Colonic mucosa (tissue), 4 donors: ENCODE data around the gene VPS52. TPM values are rescaled to one million over a fixed set of nuclear protein-coding genes. Genes with fewer than 3 reads are reported as not detected.
"Not testable (repeated sequence)": the region's sequence is repeated elsewhere in the genome, so short reads cannot be mapped to it uniquely, and the experiment has no call there.

Experiments
- DNase-seq: peaks from one replicate; pipeline ENCODE4 v3.0.0-alpha.2; 2020
- H3K27ac ChIP-seq: fragments of 200-600 bp; one replicate; pipeline ENCODE4 v1.8.0; 2021
- H3K27me3 ChIP-seq: fragments of 200-600 bp; one replicate; pipeline ENCODE4 v1.8.0; 2021
- H3K36me3 ChIP-seq: fragments of 200-600 bp; one replicate; pipeline ENCODE4 v1.8.0; 2021
- H3K4me1 ChIP-seq: fragments of 200-600 bp; one replicate; pipeline ENCODE4 v1.8.0; 2021; ENCODE audit warnings: mild to moderate bottlenecking
- H3K4me3 ChIP-seq: fragments of 200-600 bp; one replicate; pipeline ENCODE4 v1.8.0; 2021
- H3K9ac ChIP-seq, 2 donors: one replicate each; pipeline ENCODE4 v1.7.0; 2013; ENCODE audit warnings: control low read depth in 2 of 2, low read depth in 2 of 2, low read length in 2 of 2
- H3K9me3 ChIP-seq: fragments of 200-600 bp; one replicate; pipeline ENCODE4 v1.8.0; 2021
- intact Hi-C: fragments of 100-400 bp; cut with DNase I; formaldehyde crosslinking; loops from one replicate; pipeline ENCODE4 v1.14.1; 2022
- total RNA-seq, 2 donors: library from RNA; stranded (reverse); fragmentation: NEBNext Ultra II Directional in 1 of 2; extraction: Animal tissue kit (Norgen Biotek cat#: 25700) in 1 of 2; gene quantifications; one replicate each; pipeline ENCODE4 v1.2.1, GENCODE V29; 2021
- TF ChIP-seq, protein P1 (sequence below): fragments of 200-600 bp; IDR thresholded peaks from one replicate; pipeline ENCODE4 v1.8.0; 2022; ENCODE audit warnings: antibody characterized with exemption, mild to moderate bottlenecking
- donor health status: healthy.
- donor health status: DM: no; HTN: no; CAD: no.
- donor health status: DM: no; HTN: no; CAD: no.

VPS52 gene
- total RNA-seq, 2 donors from 2014 or later, result 48.4 to 73.2 TPM

DNA sequence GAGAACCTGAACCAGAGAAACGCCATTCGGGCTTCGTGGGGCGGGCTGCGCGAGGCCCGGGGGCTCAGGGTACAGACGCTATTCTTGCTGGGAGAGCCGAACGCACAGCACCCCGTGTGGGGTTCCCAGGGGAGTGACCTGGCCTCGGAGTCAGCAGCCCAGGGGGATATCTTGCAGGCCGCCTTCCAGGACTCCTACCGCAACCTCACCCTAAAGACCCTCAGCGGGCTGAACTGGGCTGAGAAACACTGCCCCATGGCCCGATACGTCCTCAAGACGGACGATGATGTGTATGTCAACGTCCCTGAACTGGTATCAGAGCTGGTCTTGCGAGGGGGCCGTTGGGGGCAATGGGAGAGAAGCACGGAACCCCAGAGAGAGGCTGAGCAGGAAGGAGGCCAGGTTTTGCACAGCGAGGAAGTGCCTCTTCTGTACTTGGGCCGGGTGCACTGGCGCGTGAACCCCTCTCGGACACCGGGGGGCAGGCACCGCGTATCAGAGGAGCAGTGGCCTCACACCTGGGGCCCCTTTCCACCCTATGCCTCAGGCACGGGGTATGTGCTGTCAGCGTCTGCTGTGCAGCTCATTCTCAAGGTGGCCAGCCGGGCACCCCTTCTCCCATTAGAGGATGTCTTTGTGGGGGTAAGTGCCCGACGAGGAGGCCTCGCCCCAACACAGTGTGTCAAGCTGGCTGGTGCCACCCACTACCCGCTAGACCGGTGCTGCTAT is 6.2 kb upstream of the VPS52 start:
- Histone ChIP-seq H3K4me3 (peak overlapping the region; percentile 64), H3K4me1 (peaks cover 35% of the 10 kb centered on the region), H3K27ac (peak overlapping the region; percentile 94), H3K36me3 (peaks cover 4% of the 10 kb centered on the region), H3K9me3 (no peaks in the 10 kb centered on the region), H3K27me3 (no peaks in the 10 kb centered on the region), H3K9ac (peak overlapping the region; percentile 86 to 91)
- intact Hi-C loops, result loop anchor here (2.0 kb wide), 1 partner anchor 39 kb away; the partner anchor contains the start of gene ZBTB22
- TF ChIP-seq, protein P1, sequence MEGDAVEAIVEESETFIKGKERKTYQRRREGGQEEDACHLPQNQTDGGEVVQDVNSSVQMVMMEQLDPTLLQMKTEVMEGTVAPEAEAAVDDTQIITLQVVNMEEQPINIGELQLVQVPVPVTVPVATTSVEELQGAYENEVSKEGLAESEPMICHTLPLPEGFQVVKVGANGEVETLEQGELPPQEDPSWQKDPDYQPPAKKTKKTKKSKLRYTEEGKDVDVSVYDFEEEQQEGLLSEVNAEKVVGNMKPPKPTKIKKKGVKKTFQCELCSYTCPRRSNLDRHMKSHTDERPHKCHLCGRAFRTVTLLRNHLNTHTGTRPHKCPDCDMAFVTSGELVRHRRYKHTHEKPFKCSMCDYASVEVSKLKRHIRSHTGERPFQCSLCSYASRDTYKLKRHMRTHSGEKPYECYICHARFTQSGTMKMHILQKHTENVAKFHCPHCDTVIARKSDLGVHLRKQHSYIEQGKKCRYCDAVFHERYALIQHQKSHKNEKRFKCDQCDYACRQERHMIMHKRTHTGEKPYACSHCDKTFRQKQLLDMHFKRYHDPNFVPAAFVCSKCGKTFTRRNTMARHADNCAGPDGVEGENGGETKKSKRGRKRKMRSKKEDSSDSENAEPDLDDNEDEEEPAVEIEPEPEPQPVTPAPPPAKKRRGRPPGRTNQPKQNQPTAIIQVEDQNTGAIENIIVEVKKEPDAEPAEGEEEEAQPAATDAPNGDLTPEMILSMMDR, result no peak
- no peak for DNase-seq

- intact Hi-C loops, result loop anchor here (2.0 kb wide), 1 partner anchor 40 kb away; the partner anchor contains the start of gene ZBTB22
- peak; percentile 93 for DNase-seq
- Histone ChIP-seq H3K9me3 (no peaks in the 10 kb centered on the region), H3K36me3 (peaks cover 4% of the 10 kb centered on the region), H3K27ac (peak within 1 kb of the TSS; percentile 94), H3K4me3 (peak within 1 kb of the TSS; percentile 64), H3K27me3 (no peaks in the 10 kb centered on the region), H3K4me1 (peaks cover 36% of the 10 kb centered on the region), H3K9ac (peak within 1 kb of the TSS; percentile 86 to 91)
- TF ChIP-seq, protein P1, result peak; percentile 50
Measured at GRCh38 chr6:33276864-33277662, 5.4 kb upstream of the VPS52 start, which contains the start of gene B3GALT4. TSS of gene B3GALT4 (plus strand) at chr6:33277123. CDS start at chr6:33277420, 297 bp downstream.

DNA sequence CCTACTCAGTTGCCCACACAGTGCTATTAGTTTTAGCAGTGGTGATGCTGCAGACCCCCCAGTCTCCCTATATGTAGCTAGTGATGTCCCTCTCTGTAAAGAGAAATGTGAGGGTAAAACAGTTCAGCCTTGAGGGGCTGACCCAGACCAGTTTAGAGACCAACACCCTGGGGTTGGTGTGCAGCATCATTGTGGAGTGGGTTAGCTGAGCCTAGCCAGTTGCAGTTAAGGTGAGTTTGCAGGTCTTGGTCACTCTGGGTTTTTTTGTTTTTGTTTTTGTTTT is 4.8 kb upstream of the VPS52 start:
- Histone ChIP-seq H3K9ac (peak overlapping the region; percentile 85 to 91), H3K9me3 (no peaks in the 10 kb centered on the region), H3K36me3 (peaks cover 4% of the 10 kb centered on the region), H3K27me3 (no peaks in the 10 kb centered on the region), H3K4me1 (peaks cover 36% of the 10 kb centered on the region), H3K27ac (peak overlapping the region; percentile 94), H3K4me3 (peak overlapping the region; percentile 64)
- intact Hi-C loops, result loop anchor here (2.0 kb wide), 1 partner anchor 40 kb away; the partner anchor contains the start of gene ZBTB22
- DNase-seq, result no peak
- TF ChIP-seq, protein P1, result no peak

- H3K4me1 ChIP-seq, result peaks cover 38% of the 10 kb centered on the region
- not testable (repeated sequence) for H3K27me3 ChIP-seq, H3K36me3 ChIP-seq, DNase-seq, H3K9me3 ChIP-seq
- H3K27ac ChIP-seq, result peak overlapping the region; percentile 94
- H3K4me3 ChIP-seq, result peak overlapping the region; percentile 64
- intact Hi-C loops, result loop anchor here (2.0 kb wide), 1 partner anchor 41 kb away; the partner anchor contains the start of gene ZBTB22
- H3K9ac ChIP-seq, result peak overlapping the region in 1 of 2 donors; percentile 85
Measured at GRCh38 chr6:33275795-33276580, 4.3 kb upstream of the VPS52 start.

DNA sequence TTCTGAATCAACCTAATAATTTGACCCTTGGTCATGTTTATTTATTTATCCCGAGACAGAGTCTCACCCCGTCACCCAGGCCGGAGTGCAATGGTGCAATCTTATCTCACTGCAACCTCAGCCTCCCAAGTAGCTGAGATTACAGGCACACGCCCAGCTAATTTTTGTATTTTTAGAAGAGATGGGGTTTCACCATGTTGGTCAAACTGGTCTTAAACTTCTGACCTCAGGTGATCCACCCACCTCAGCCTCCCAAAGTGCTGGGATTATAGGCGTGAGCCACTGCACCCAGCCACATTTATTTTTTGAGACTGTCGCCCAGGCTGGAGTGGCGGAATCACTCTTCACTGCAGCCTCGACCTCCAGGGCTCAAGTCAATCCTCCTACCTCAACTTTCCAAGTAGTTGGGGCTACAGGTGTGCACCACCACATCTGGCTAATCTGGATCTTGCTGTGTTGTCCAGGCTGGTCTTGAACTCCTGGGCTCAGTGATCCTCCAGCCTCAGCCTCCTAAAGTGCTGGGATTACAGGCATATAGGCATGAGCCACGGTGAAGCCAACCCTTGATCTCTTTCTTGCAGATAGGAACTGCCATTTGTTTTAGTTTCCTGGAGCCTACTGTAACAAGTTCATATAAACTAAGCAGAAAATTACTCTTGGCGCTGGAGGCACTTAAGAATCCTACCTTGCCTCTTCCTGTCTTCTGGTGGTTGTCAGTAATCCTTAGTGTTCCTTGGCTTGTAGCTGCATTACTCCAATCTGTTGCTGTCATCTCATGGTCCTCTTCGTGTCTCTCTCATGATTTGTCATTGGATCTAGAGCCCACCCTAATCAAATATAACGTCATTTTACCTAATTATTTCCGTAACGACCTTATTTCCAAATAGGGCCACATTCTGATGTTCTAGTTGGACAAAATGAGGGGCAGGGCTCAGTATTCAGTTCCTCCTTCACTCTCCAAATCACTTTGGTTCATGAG is 2.5 kb upstream of the VPS52 start:
- Histone ChIP-seq H3K4me3 (peak overlapping the region; percentile 90), H3K36me3 (peaks cover 4% of the 10 kb centered on the region), H3K9ac (peak overlapping the region; percentile 13 to 97), H3K9me3 (no peaks in the 10 kb centered on the region), H3K27ac (peak overlapping the region; percentile 34), H3K27me3 (no peaks in the 10 kb centered on the region), H3K4me1 (peaks cover 43% of the 10 kb centered on the region)
- intact Hi-C loops, result no loop called here
- DNase-seq, result no peak
- TF ChIP-seq, protein P1, result no peak
